Erythroblast (primary cell): ENCODE data around the gene ACOT7.
"Not testable (repeated sequence)": the region's sequence is repeated elsewhere in the genome, so short reads cannot be mapped to it uniquely, and the experiment has no call there.

ENCODE experiments used
- DNase-seq, 2 experiments: peaks; one replicate each; lab custom pipeline; 2025; lab: John Stamatoyannopoulos, UW
- GATA1 ChIP-seq: IDR thresholded peaks from 2 replicates; pipeline ENCODE4 v1.6.1; 2011; ENCODE audit warnings: low read depth, mild to moderate bottlenecking, control low read depth, low read length, moderate library complexity
- POLR2A ChIP-seq: IDR thresholded peaks from 2 replicates; pipeline ENCODE4 v1.6.1; 2011; ENCODE audit warnings: mild to moderate bottlenecking, low read length

The ACOT7 gene

DNA sequence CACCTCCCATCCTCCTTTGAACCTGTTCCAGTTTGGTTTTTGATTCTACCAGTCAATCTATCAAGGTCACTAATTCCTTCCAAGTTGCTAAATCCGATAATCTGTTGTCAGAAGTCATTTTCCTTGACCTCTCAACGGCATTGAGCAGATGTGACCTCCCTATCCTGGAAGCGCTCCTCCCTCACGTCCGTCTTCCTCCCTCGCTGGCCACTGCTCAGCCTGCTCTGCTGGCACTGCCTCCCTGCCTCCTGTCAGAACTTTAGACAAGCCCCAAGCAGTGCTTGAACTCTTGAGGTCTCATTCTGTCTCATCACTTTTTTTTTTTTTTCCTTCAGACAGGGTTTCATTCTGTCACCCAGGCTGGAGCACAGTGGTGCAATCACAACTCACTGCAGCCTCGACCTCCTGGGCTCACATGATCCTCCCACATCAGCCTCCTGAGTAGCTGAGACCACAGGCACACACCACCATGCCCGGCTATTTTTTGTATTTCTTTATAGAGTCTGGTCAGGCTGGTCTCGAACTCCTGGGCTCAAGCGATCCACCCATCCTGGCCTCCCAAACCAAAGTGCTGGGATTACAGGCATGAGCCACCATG is 4.4 kb upstream of the ACOT7 start:
- DNase-seq: no peak
- TF ChIP-seq GATA1 (no peak), POLR2A (no peak)

DNA sequence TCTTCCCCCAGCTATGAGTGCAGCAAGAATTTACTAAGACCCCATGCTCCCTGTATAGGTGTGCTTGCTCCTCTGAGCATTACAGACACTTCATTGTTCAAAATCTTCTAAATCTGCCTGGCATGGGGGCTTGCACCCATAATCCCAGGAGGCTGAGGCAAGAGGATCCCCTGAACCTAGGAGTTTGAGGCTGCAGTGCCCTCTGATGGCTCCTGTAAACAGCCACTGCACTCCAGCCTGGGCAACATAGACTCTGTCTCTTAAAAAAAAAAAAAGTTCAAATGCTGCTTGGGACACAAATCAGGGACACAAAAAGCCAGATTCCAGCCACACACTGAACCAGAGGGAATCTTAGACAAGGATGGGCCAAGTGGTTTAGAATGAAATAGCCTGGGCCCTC is 3.4 kb upstream of the ACOT7 start:
- TF ChIP-seq POLR2A: no peak
- no peak for TF ChIP-seq GATA1
- DNase-seq: peak in 1 of 2 experiments; percentile 23

DNA sequence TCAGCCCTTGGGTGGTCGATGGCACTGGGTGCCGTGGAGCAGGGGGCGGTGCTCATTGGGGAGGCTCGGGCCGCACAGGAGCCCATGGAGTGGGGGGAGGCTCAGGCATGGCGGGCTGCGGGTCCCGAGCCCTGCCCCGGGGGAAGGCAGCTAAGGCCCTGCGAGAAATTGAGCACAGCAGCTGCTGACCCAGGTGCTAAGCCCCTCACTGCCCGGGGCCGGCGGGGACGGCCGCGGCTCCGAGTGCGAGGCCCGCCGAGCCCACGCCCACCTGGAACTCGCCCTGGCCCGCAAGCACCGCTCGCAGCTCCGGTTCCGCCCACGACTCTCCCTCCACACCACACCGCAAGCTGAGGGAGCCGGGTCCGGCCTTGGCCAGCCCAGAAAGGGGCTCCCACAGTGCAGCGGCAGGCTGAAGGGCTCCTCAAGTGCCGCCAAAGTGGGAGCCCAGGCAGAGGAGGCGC is 2.2 kb upstream of the ACOT7 start:
- DNase-seq: not testable (repeated sequence)

DNA sequence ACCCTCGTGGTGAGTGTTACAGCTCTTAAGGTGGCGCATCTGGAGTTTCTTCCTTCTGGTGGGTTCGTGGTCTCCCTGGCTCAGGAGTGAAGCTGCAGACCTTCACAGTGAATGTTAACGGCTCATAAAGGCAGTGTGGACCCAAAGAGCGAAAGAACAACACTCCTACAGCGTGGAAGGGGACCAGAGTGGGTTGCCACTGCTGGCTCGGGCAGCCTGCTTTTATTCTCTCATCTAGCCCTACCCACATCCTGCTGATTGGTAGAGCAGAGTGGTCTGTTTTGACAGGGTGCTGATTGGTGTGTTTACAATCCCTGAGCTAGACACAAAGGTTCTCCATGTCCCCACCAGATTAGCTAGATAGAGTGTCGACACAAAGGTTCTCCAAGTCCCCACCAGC is 1.6 kb upstream of the ACOT7 start:
- DNase-seq: not testable (repeated sequence)

DNA sequence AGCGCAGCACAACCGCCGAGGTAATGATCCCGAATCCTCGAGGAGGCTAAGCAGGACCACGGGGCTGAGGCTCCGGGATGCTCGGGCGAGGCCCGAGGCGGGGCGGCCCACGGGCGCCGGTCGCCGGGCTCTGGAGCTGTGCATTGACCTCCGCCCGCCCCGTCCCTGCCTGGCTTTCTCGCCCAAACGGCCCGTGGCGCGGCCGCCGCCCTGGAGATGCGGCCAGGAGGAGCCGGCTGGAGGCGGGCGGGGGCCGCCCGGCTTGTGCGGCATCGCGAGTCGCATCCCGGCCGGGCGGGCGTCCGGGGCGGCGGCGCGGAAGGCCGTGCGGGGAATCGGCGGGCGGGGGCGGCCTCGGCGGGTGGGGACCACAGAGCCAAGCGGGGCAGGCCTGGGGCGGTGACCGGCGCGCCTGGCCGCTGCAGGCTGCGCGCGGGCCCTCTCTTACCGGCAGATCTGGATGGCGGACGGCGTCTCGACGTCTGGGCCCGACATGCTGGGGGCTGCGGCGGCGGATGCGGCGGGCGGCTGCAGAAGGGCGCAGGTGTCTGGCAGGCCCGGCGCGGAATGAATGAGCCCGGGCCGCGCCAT is 663 bp downstream of the ACOT7 start:
- no peak for DNase-seq
- TF ChIP-seq POLR2A (no peak), GATA1 (no peak)

DNA sequence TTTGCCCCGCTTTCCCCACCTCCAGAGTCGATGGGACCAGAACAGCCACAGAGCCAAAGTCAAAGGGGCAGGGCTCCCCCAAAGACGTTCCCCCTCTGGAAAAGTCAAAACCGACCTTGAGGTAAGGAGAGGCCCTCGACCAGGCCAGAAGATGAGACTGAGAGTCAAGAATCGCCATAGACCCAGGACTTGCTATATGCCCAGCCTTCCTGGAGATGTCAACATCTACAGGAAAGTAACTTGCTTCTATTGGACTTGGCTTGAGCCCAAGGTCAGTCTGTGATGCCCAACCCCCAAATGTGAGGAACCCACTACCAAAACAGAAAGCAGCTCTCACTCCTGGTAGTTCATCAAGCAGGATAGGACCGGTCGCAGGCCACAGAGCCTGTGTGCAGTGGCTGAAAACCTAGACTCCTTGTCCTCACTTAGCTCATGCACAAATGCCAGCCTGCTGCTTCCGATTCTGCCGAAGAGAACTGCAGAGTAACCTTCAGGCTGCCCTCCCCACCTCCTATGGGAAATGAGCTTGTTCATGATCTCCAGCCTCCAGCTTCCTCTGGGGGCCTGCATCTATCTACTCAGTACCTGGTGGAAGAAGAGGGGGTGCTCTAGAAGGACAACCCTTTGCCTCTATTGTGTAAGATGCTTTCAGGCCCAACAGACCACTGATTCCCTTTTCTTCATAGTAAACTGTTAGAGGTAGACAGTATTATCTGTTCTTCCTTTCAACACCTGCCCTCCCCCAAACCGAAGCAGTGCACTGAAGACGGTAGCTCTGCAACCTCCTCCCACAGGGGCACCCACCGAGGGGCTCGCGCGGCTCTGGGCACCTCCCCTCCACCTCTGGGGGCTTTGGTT is 1.4 kb downstream of the ACOT7 start:
- peak in 1 of 2 experiments; percentile 36 for DNase-seq
- no peak for TF ChIP-seq POLR2A
- no peak for TF ChIP-seq GATA1

DNA sequence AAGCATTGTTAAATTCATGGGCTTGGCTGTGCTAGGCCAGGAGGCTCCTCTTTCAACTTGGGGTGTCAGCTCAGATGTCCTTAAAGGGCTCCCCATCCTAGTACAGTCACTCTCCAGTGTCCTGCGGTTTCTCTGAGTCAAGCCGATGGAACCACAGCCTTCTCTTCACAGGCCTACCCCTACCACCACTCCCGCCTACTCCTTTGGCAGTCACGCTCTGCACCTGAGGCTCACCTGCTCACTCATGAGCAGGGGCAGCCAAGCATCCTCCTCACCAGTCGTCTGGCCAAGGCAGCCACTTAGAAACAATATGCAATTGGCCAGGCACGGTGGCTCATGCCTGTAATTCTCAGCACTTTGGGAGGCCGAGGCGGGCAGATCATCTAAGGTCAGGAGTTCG is 3.6 kb downstream of the ACOT7 start:
- no peak for DNase-seq
- TF ChIP-seq POLR2A (no peak), GATA1 (no peak)

DNA sequence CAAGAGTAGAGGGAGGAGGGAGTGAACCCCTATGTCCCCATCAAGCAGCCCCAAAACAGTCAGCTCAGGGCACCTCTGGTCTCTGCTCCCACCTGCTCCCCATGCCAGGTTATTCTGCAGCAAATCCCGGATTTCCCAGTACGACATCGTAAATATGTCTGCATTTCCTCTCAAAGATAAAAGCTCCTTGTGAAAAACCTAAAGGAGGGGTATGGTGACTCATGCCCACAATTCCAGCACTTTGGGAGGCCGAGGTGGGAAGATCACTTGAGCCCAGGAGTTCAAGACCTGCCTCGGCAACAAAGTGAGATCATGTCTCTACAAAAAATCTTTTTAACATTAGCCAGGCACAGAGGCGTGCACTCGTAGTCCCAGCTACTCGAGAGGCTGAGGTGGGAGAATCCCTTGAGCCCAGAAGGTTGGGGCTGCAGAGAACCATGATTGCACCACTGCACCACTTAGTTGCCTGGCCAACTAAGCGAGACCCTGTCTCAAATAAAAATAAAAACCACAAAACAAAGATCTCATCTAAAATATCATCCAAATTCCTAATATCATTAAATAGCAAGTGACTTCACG is 7.1 kb downstream of the ACOT7 start:
- DNase-seq: no peak
- TF ChIP-seq GATA1 (no peak), POLR2A (no peak)

DNA sequence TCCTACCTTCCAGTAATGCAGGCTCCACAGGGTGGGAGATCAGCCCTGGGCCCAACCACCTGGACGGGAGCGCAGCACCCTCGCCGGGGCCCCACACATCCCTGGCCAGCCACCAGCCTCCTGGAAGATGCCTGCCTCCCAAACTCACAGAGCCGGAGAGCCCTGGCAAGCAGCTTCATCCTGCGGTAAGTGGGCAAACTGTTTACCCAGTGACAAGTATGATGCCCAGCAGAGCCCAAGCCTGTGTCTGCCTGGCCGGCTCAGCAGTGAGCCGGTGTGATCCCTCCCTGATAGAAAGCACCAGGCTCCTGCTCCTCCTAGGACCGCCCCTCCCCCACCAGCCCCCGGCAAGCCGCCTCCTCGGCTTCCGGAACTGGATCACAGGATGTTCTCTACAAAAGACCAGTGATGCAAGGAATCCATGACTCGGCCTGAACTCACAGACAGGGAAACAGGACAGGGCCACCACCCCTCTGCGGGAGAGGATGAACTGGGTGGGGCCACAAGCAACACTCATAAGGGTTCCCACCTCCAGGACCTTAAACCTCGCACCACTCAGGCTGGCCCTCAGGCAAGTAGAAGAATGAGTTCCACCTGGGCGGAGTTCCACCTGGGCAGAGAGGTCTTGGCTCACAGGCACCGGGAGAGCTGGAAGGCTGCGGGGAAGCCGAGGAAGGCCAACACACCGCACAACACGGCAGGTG is 7.9 kb downstream of the ACOT7 start:
- TF ChIP-seq GATA1 (no peak), POLR2A (no peak)
- no peak for DNase-seq

DNA sequence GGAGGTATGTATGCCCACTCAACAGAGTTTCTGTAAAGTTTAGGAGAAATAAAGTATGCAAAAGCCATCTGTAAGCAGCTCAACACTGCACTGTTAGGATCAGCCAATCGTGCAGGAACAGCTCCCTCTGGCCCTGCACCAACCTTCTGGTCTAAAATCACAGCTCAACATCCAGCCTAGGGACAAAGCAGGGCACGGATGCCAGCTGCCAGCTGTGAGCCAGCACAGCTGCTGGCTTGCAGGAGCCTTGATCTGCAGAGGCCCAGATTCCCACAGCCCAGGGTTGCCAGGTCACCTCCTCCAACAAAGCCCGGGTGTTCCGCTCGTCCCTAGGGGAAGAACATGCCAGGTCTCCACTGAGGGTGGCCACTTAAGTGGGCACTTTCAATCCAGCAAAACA is 8.6 kb downstream of the ACOT7 start:
- DNase-seq: no peak
- no peak for TF ChIP-seq GATA1
- no peak for TF ChIP-seq POLR2A

DNA sequence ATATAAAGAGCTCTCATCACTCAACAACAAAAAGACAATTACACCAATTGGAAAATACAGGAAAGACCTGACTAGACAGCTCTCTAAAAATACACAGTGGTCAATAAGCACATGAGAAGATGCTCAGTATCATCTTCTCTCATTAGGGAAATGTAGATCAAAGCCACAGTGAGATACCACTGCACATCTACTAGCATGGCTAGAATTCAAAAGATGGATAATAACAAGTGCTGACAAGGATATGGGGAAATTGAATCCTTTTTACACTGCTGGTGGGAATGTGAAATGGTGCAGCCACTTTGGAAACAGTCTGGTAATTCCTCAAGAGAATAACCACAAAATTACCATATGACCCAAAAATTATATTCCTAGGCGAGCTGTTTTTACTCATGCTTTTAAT is 9.4 kb downstream of the ACOT7 start:
- no peak for TF ChIP-seq GATA1
- TF ChIP-seq POLR2A: no peak

DNA sequence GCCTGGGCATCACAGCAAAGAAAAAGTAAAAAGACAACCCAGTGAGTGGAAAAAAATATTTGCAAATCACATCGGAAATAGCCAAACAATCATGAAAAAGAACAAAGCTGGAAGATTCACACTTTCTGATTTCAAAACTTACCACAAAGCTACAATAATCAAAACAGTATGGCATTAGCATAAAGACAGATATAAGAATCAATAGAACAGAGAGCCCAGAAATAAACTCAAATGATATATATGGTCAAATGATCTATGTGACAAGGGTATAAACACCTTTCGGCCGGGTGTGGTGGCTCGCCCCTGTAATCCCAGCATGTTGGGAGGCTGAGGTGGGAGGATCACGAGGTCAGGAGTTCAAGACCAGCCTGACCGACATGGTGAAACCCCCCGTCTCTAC is 13.5 kb downstream of the ACOT7 start:
- TF ChIP-seq POLR2A (no peak), GATA1 (no peak)
- DNase-seq: no peak

More for the DNA sequence above, 9.4 kb downstream of the ACOT7 start:
- DNase-seq: no peak

DNA sequence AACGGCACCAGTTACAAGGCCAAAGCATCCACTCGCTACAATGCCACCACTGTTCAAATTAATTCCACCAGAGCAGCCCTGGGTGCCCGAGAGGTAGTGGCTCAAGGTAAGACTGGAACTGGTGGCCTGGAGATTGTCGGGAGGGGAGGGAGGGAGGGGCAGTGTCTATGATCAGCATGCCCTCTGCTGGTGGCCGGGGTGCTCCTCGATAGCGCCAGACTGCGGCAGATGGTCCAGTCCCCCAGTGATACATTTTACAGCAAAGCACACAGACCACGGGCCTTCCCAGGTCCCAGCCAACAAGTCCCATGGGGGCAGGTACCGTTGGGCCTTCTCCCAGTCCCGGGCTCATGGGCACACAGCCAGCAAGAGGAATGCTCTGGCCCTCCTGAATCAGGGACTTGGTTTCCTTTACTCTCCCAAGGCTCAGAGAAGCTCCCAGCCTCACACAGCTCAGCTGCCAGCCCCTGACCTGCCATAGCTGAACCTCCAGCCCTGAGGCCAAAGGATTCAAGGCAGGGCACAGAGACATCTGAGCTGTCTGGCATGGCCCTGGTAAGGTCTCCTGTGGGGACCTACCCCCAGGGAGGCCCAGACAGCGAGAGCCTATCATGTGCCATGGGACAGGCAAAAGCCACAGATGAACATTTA is 15.3 kb downstream of the ACOT7 start:
- TF ChIP-seq POLR2A (no peak), GATA1 (no peak)
- peak; percentile 26 to 34 for DNase-seq
